HepG2 (cell line): ENCODE results near the gene SLC7A4. TPM values are rescaled to one million over a fixed set of nuclear protein-coding genes. Genes with fewer than 3 reads are reported as not detected.

Experiments
- ATAC-seq: fragments of 200-7000 bp; cut with Tn5 transposase; 3 replicates; pipeline ENCODE4 v1.9.1; 2020; ENCODE audit warnings: mild to moderate bottlenecking, moderate library complexity
- BruUV-seq: library from RNA; stranded (reverse); fragments of 400-500 nt; replicated peaks from 2 replicates; lab custom pipeline; 2021; lab: Mats Ljungman, UMichigan
- CTCF ChIA-PET: fragments of 300-600 bp; formaldehyde crosslinking; extraction: SDS; loops from one replicate; lab custom pipeline; 2021; ENCODE audit warnings: low total read pairs, inconsistent platforms, low intra/inter-chr PET ratio; lab: Yijun Ruan, JAX
- POLR2A ChIA-PET: fragments of 350-600 bp; sonication (Branson Sonifier 250); formaldehyde crosslinking; loops from one replicate; lab custom pipeline; 2020; ENCODE audit warnings: antibody characterized with exemption, inconsistent platforms; lab: Yijun Ruan, JAX
- DNase-seq: peaks from one replicate; pipeline ENCODE4 v3.0.0-alpha.2; 2015; ENCODE audit warnings: low spot score
- FAIRE-seq: peaks from 3 replicates; lab custom pipeline; 2011; peaks lifted over from hg19 to GRCh38; lab: Jason Lieb, UNC
- H2AFZ ChIP-seq: one replicate; pipeline ENCODE4 v1.6.1; 2011; ENCODE audit warnings: low read length, inconsistent platforms
- H3K27ac ChIP-seq: fragments of 300-600 bp; 3 replicates; pipeline ENCODE4 v1.8.0; 2011; ENCODE audit warnings: mixed run types, mild to moderate bottlenecking, mixed read lengths, low read length, inconsistent platforms; ENCODE audit not compliant: insufficient read depth; ENCODE audit errors: extremely low read length
- H3K27me3 ChIP-seq, 2 experiments: fragments of 200-600 bp in 1 of 2; 2 replicates in 1 of 2; 3 replicates in 1 of 2; pipeline versions ENCODE4 v1.6.0 to v1.8.0; 2011; ENCODE audit warnings: low read length in 2 of 2, mild to moderate bottlenecking in 2 of 2, moderate library complexity in 2 of 2, inconsistent platforms in 1 of 2; ENCODE audit not compliant: insufficient read depth in 2 of 2, control insufficient read depth in 1 of 2
- H3K36me3 ChIP-seq, 2 experiments: fragments of 200-600 bp in 1 of 2; replicated peaks in 1 of 2; 2 replicates in 1 of 2; 3 replicates in 1 of 2; pipeline versions ENCODE4 v1.5.1 to v1.8.0; 2011; ENCODE audit warnings: low read length in 2 of 2, inconsistent platforms in 1 of 2; ENCODE audit not compliant: insufficient read depth in 2 of 2, control insufficient read depth in 1 of 2
- H3K4me1 ChIP-seq: 2 replicates; pipeline ENCODE4 v1.5.1; 2012; ENCODE audit warnings: low read length, inconsistent platforms; ENCODE audit not compliant: insufficient read depth
- H3K4me2 ChIP-seq: 2 replicates; pipeline ENCODE4 v1.6.0; 2011; ENCODE audit warnings: low read depth, low read length, inconsistent platforms
- H3K4me3 ChIP-seq, 3 experiments: fragments of 200-600 bp in 1 of 3; sonication (generic), shearing (Covaris generic) in 1 of 3; replicated peaks in 1 of 3; 2 replicates each; pipeline ENCODE4 v1.5.1; 2011 to 2016; ENCODE audit warnings: low read length in 3 of 3, inconsistent platforms in 2 of 3, low read depth in 2 of 3, mild to moderate bottlenecking in 2 of 3, control low read depth in 1 of 3, mixed read lengths in 1 of 3; ENCODE audit not compliant: insufficient read depth in 1 of 3
- H3K79me2 ChIP-seq: one replicate; pipeline ENCODE4 v1.6.1; 2011; ENCODE audit warnings: low read length, inconsistent platforms; ENCODE audit not compliant: insufficient read depth
- H3K9ac ChIP-seq: 2 replicates; pipeline ENCODE4 v1.6.0; 2011; ENCODE audit warnings: mild to moderate bottlenecking, low read depth, low read length, inconsistent platforms; ENCODE audit not compliant: insufficient read depth
- H3K9me3 ChIP-seq: 2 replicates; pipeline ENCODE4 v1.5.1; 2012; ENCODE audit warnings: mild to moderate bottlenecking, low read length
- H4K20me1 ChIP-seq: 2 replicates; pipeline ENCODE4 v1.6.0; 2011; ENCODE audit warnings: inconsistent platforms, mild to moderate bottlenecking, low read length, moderate library complexity; ENCODE audit not compliant: insufficient read depth
- BCL6 ChIP-seq: IDR thresholded peaks from 2 replicates; pipeline ENCODE4 v1.6.1; 2016; ENCODE audit warnings: missing genetic modification reagents, missing compliant biosample characterization
- HIC2 ChIP-seq: sonication (generic); formaldehyde crosslinking; IDR thresholded peaks from 2 replicates; pipeline ENCODE4 v1.9.0; 2022; ENCODE audit warnings: low read depth, missing genetic modification reagents
- HMG20A ChIP-seq: IDR thresholded peaks from 2 replicates; pipeline ENCODE4 v1.6.1; 2016; ENCODE audit warnings: borderline replicate concordance
- MED8 ChIP-seq: sonication (generic); formaldehyde crosslinking; IDR thresholded peaks from 2 replicates; pipeline ENCODE4 v1.8.1; 2023; ENCODE audit warnings: mild to moderate bottlenecking, missing genetic modification reagents; ENCODE audit not compliant: insufficient replicate concordance
- NBN ChIP-seq: fragments of 450-650 bp; conservative IDR thresholded peaks from 2 replicates; pipeline ENCODE4 v1.6.1; 2017
- PRDM4 ChIP-seq: sonication (generic); formaldehyde crosslinking; IDR thresholded peaks from 2 replicates; pipeline ENCODE4 v1.9.0; 2021; ENCODE audit warnings: missing genetic modification reagents, borderline replicate concordance
- PRMT3 ChIP-seq: sonication (generic); formaldehyde crosslinking; IDR thresholded peaks from 2 replicates; pipeline ENCODE4 v1.8.1; 2022; ENCODE audit warnings: low read depth, mild to moderate bottlenecking, moderate library complexity, missing genetic modification reagents, borderline replicate concordance
- TBX2 ChIP-seq: sonication (generic); formaldehyde crosslinking; IDR thresholded peaks from 2 replicates; pipeline ENCODE4 v1.5.0; 2020; ENCODE audit warnings: missing genetic modification reagents, mild to moderate bottlenecking, borderline replicate concordance
- YEATS2 ChIP-seq: sonication (generic); formaldehyde crosslinking; IDR thresholded peaks from 2 replicates; pipeline ENCODE4 v1.4.0; 2020; ENCODE audit warnings: missing genetic modification reagents, borderline replicate concordance
- ZFY ChIP-seq: sonication (generic); formaldehyde crosslinking; IDR thresholded peaks from 2 replicates; pipeline ENCODE4 v1.4.0; 2020; ENCODE audit warnings: missing genetic modification reagents
- ZNF33B ChIP-seq: sonication (generic); formaldehyde crosslinking; IDR thresholded peaks from 2 replicates; pipeline ENCODE4 v1.5.1; 2020; ENCODE audit warnings: mild to moderate bottlenecking, missing genetic modification reagents
- ZNF709 ChIP-seq: sonication (generic); formaldehyde crosslinking; IDR thresholded peaks from 2 replicates; pipeline ENCODE4 v1.5.0; 2020; ENCODE audit warnings: mild to moderate bottlenecking, missing genetic modification reagents
- ZNF891 ChIP-seq: sonication (generic); formaldehyde crosslinking; IDR thresholded peaks from 2 replicates; pipeline ENCODE4 v1.5.0; 2020; ENCODE audit warnings: mild to moderate bottlenecking, missing genetic modification reagents
- ZSCAN22 ChIP-seq: sonication (generic); formaldehyde crosslinking; IDR thresholded peaks from 2 replicates; pipeline ENCODE4 v1.4.0; 2020; ENCODE audit warnings: mild to moderate bottlenecking, missing genetic modification reagents
- WGBS: methylation state at CpG from one replicate; pipeline ENCODE4 v1.1.6; 2017; ENCODE audit warnings: low lambda C conversion rate; 5-methylcytosine and 5-hydroxymethylcytosine counted together
- in situ Hi-C: cut with HindIII; loops from 2 replicates; pipeline ENCODE4 v1.10.0; 2017; ENCODE audit warnings: low pct_unique_long_range_greater_than_20kb; ENCODE audit not compliant: extremely low pct_ligation_motif_present
- intact Hi-C: fragments of 100-400 bp; cut with micrococcal nuclease; formaldehyde crosslinking; loops from one replicate; pipeline ENCODE4 v1.10.0; 2022; ENCODE audit not compliant: unreplicated experiment
- polyA plus RNA-seq, 8 experiments: library from polyadenylated mRNA; depleted of rRNA in 3 of 8; stranded (reverse) in 7 of 8; unstranded in 1 of 8; fragments of >200 nt; fragmentation: Illumina TruSeq in 4 of 8; extraction: Trizol in 4 of 8; gene quantifications; 2 replicates each; pipeline versions ENCODE4 v1.2.1 to v1.2.3, GENCODE V29; 2011 to 2016; ENCODE audit warnings: low read depth in 4 of 8, missing spikeins in 1 of 8, mixed read lengths in 1 of 8; ENCODE audit not compliant: insufficient read depth in 1 of 8
- total RNA-seq, 5 experiments: library from RNA; depleted of rRNA; stranded (reverse); fragments of >200 nt; fragmentation: Illumina TruSeq; extraction: Trizol; gene quantifications; 2 replicates each; pipeline ENCODE4 v1.2.3, GENCODE V29; 2016; ENCODE audit warnings: low read depth in 1 of 5

SLC7A4 gene
- total and polyA plus RNA-seq, 2 of the 13 experiments (the other 11 are each of a cell fraction or from before 2014, with no cell fraction given), result not detected

GRCh38 chr22:21026783-21027692, 5.3 kb downstream of the SLC7A4 start (continued):
- TF ChIP-seq PRDM4 (no peak), BCL6 (CRISPR knock-in tag) (no peak), ZFY (no peak), PRMT3 (CRISPR knock-in tag) (no peak), HMG20A (no peak), ZSCAN22 (CRISPR knock-in tag) (no peak), ZNF33B (CRISPR knock-in tag) (no peak)

- 53% methylated on average over 9 of the region's 27 CpGs for WGBS
- H3K4me3 ChIP-seq, result no peak overlapping the region
- ChIA-PET CTCF (no interaction called here), POLR2A (no interaction called here)
- H3K9ac ChIP-seq, result no peak overlapping the region
- no peak for ATAC-seq
- no peak for DNase-seq
- H3K4me1 ChIP-seq, result peaks cover 9% of the 10 kb centered on the region
- H3K27ac ChIP-seq, result no peak overlapping the region
- no peak overlapping the region for H2AFZ ChIP-seq
- in situ Hi-C loops (no loop called here), intact Hi-C loops (no loop called here)
- no peak for FAIRE-seq
- peaks cover 11 to 68% of the 10 kb centered on the region in 2 experiments; a peak in 4 of 5 replicates for H3K27me3 ChIP-seq
- BruUV-seq, result no TSS peak
- no peak overlapping the region for H3K4me2 ChIP-seq
- no peaks in the 10 kb centered on the region for H4K20me1 ChIP-seq
- H3K36me3 ChIP-seq, result no peaks in the 10 kb centered on the region
- H3K79me2 ChIP-seq, result no peaks in the 10 kb centered on the region
- H3K9me3 ChIP-seq, result no peaks in the 10 kb centered on the region
- TF ChIP-seq ZNF709 (CRISPR knock-in tag) (no peak), NBN (no peak), TBX2 (no peak), ZNF891 (CRISPR knock-in tag) (no peak), HIC2 (CRISPR knock-in tag) (no peak), YEATS2 (CRISPR knock-in tag) (no peak), MED8 (CRISPR knock-in tag) (no peak)
Observed at GRCh38 chr22:21025763-21026755, 6.3 kb downstream of the SLC7A4 start.
